Measurements from ENCODE around the gene ZNF638. TPM values are rescaled to one million over a fixed set of nuclear protein-coding genes. Genes with fewer than 3 reads are reported as not detected.

The ZNF638 gene
- total RNA-seq, 1 experiment from 2014 or later: 80.8 TPM

GRCh38 chr2:71455011-71455740 is 123.6 kb downstream of the ZNF638 start:
- ATAC-seq (no peak), DNase-seq (ENCODE audit: low read depth, low spot score) (no peak)
- Histone ChIP-seq H3K36me3 (ENCODE audit: control insufficient read depth, insufficient read depth, low read length) (no peaks in the 10 kb centered on the region), H3K27ac (ENCODE audit: low read length) (no peak overlapping the region), H3K9me3 (ENCODE audit: control insufficient read depth, insufficient read depth, low read depth, low read length) (no peaks in the 10 kb centered on the region), H3K4me3 (ENCODE audit: low read depth in 2 of 2, low read length in 2 of 2) (no peak overlapping the region), H3K4me1 (ENCODE audit: control insufficient read depth, insufficient read depth, low read length) (no peaks in the 10 kb centered on the region; the same call in 1 of the 2 replicates), H3K27me3 (ENCODE audit: control insufficient read depth, insufficient read depth, low read length) (no peaks in the 10 kb centered on the region; the same call in 1 of the 2 replicates)
- TF ChIP-seq CTCF (IDR thresholded peaks at IDR 0.05) (no peak), REST (IDR thresholded peaks at IDR 0.05; ENCODE audit: insufficient read depth in 1 of 2, low read depth in 2 of 2, low read length in 1 of 2) (no peak), TCF7L2 (IDR thresholded peaks at IDR 0.05; ENCODE audit: low read depth, low read length) (no peak), SIN3A (IDR thresholded peaks at IDR 0.05; ENCODE audit: borderline replicate concordance, insufficient read depth, low read depth, low read length) (no peak), POLR2AphosphoS5 (IDR thresholded peaks at IDR 0.05; ENCODE audit: low read depth, low read length) (no peak)
- ChIA-PET POLR2A (no interaction called here), CTCF (no interaction called here)
- in situ Hi-C loops (cut with HindIII; ENCODE audit: low pct_unique_long_range_greater_than_20kb, low sequenced_read_pairs) (no loop called here), intact Hi-C loops (cut with micrococcal nuclease; ENCODE audit: unreplicated experiment) (no loop called here)
- BruUV-seq (replicated peaks): no TSS peak

GRCh38 chr2:71455741-71456569 is 124.4 kb downstream of the ZNF638 start:
- TF ChIP-seq TCF7L2 (IDR thresholded peaks at IDR 0.05; ENCODE audit: low read depth, low read length) (no peak), SIN3A (IDR thresholded peaks at IDR 0.05; ENCODE audit: borderline replicate concordance, insufficient read depth, low read depth, low read length) (no peak), POLR2AphosphoS5 (IDR thresholded peaks at IDR 0.05; ENCODE audit: low read depth, low read length) (no peak), REST (IDR thresholded peaks at IDR 0.05; ENCODE audit: insufficient read depth in 1 of 2, low read depth in 2 of 2, low read length in 1 of 2) (no peak), CTCF (IDR thresholded peaks at IDR 0.05) (no peak)
- intact Hi-C loops (cut with micrococcal nuclease; ENCODE audit: unreplicated experiment): no loop called here
- H3K36me3 ChIP-seq (ENCODE audit: control insufficient read depth, insufficient read depth, low read length): no peaks in the 10 kb centered on the region
- ATAC-seq (no peak), DNase-seq (ENCODE audit: low read depth, low spot score) (no peak)
- H3K9me3 ChIP-seq (ENCODE audit: control insufficient read depth, insufficient read depth, low read depth, low read length): no peaks in the 10 kb centered on the region
- no peak overlapping the region for H3K4me3 ChIP-seq (ENCODE audit: low read depth in 2 of 2, low read length in 2 of 2)
- in situ Hi-C loops (cut with HindIII; ENCODE audit: low pct_unique_long_range_greater_than_20kb, low sequenced_read_pairs): no loop called here
- CTCF ChIA-PET: no interaction called here
- POLR2A ChIA-PET: interaction anchor here (0.7 kb wide), 1 partner anchor 11 kb away, joined by 3 read pairs; no protein-coding TSS in a partner anchor
- no peaks in the 10 kb centered on the region; the same call in 1 of the 2 replicates for H3K4me1 ChIP-seq (ENCODE audit: control insufficient read depth, insufficient read depth, low read length)
- no peaks in the 10 kb centered on the region; the same call in 1 of the 2 replicates for H3K27me3 ChIP-seq (ENCODE audit: control insufficient read depth, insufficient read depth, low read length)
- H3K27ac ChIP-seq (ENCODE audit: low read length): no peak overlapping the region
- BruUV-seq (replicated peaks): no TSS peak

All from Panc1 (cell line).